Kidney epithelial cell (primary cell): ENCODE results near the gene CELF2. TPM values are rescaled to one million over a fixed set of nuclear protein-coding genes. Genes with fewer than 3 reads are reported as not detected.

ENCODE experiments used
- DNase-seq: peaks from one replicate; pipeline ENCODE4 v3.0.0-alpha.2; 2010; ENCODE audit warnings: low read depth
- H3K27me3 ChIP-seq: 2 replicates; pipeline ENCODE4 v1.6.0; 2011; ENCODE audit warnings: low read length; ENCODE audit not compliant: control insufficient read depth, insufficient read depth
- H3K36me3 ChIP-seq: 2 replicates; pipeline ENCODE4 v1.5.1; 2011; ENCODE audit warnings: low read length; ENCODE audit not compliant: control insufficient read depth, insufficient read depth
- H3K4me3 ChIP-seq: 2 replicates; pipeline ENCODE4 v1.5.1; 2011; ENCODE audit warnings: low read depth, mild to moderate bottlenecking, control low read depth, low read length
- CTCF ChIP-seq: IDR thresholded peaks from 2 replicates; pipeline ENCODE4 v1.5.1; 2011; ENCODE audit warnings: mild to moderate bottlenecking, moderate library complexity, low read length, control low read depth, inconsistent platforms; ENCODE audit not compliant: insufficient read depth, poor library complexity, severe bottlenecking
- total RNA-seq: library from RNA; depleted of rRNA; stranded (reverse); fragments of >200 nt; gene quantifications from 2 replicates; pipeline ENCODE4 v1.2.3, GENCODE V29; 2015

The CELF2 gene
- total RNA-seq, 1 donor from 2014 or later = 15.2 TPM

DNA sequence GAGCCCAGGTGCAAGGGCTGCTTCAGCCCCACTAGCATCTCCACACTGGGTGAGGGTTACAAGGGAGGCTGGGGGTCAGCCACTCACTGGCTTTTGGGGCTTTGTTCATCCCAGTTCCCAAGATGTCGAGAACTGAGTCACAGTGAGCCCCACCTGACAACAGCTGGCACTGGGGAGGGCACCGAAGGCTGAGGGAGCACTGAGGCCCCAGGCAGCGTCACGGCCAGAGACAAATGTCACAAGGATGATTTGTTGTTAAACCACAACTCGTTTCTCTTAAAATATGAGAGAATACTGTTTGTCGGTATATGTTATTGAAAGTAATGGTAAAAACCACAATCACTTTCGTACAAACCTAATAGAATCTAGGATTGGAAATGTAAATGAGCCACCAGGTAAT, 219.9 kb downstream of the CELF2 start:
- Histone ChIP-seq H3K36me3 (no peaks in the 10 kb centered on the region), H3K4me3 (no peak overlapping the region), H3K27me3 (no peaks in the 10 kb centered on the region)
- no peak for TF ChIP-seq CTCF
- DNase-seq = no peak

GRCh38 chr10:11238893-11239292, 221.2 kb downstream of the CELF2 start:
- H3K4me3 ChIP-seq = no peak overlapping the region
- TF ChIP-seq CTCF = no peak
- DNase-seq = no peak
- H3K27me3 ChIP-seq = no peaks in the 10 kb centered on the region
- H3K36me3 ChIP-seq = no peaks in the 10 kb centered on the region

- Histone ChIP-seq H3K27me3 (no peaks in the 10 kb centered on the region), H3K36me3 (no peaks in the 10 kb centered on the region), H3K4me3 (no peak overlapping the region)
- TF ChIP-seq CTCF = no peak
- no peak for DNase-seq
These were observed 223.0 kb downstream of the CELF2 start for GRCh38 chr10:11240641-11241040.

DNA sequence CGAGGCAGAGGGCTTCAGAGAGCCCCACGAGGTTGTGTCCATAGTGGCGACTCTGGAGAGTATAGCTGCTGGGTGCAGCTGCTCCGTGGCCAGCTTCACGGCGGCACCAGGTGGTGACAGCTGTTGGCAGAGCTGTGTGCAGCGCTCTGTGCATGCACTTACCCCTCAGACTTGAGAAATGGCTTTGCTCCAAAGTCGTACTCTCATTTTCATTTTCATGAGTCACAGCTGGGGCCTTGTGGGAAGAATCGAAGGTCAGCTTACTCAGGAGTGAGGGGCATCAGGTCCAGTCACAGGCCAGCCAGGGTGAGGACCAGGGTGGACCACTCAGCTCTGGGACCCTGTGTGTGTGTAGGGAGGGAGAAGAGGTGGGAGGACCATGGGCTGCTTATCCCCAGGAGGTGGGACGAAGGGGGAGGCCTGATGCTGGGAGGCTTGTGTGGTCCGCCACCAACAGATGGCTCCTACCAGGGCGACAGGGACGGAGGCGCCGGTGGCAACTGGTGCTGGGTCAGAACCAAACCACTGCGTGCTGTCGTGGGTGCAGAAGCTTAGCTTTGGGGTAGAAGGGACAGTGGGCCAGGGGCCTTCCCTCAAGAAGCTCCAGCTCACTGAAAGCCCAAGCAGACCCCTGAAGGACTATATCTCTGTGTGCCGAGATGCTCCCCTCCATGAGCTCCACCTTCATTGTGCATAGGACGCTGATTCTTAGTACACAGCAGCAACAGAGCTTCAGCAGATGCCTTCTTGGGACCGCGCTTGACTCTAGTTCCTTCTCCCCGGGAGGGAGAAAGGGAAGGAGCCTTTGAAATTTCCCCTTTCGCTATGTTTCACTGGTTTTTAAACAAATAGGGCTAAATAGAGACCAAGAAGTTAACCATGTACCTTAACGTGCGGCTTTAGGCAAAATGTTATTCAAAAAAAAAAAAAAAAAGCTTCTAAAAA, 225.0 kb downstream of the CELF2 start:
- Histone ChIP-seq H3K4me3 (no peak overlapping the region), H3K36me3 (no peaks in the 10 kb centered on the region), H3K27me3 (no peaks in the 10 kb centered on the region)
- TF ChIP-seq CTCF = no peak
- DNase-seq = no peak

DNA sequence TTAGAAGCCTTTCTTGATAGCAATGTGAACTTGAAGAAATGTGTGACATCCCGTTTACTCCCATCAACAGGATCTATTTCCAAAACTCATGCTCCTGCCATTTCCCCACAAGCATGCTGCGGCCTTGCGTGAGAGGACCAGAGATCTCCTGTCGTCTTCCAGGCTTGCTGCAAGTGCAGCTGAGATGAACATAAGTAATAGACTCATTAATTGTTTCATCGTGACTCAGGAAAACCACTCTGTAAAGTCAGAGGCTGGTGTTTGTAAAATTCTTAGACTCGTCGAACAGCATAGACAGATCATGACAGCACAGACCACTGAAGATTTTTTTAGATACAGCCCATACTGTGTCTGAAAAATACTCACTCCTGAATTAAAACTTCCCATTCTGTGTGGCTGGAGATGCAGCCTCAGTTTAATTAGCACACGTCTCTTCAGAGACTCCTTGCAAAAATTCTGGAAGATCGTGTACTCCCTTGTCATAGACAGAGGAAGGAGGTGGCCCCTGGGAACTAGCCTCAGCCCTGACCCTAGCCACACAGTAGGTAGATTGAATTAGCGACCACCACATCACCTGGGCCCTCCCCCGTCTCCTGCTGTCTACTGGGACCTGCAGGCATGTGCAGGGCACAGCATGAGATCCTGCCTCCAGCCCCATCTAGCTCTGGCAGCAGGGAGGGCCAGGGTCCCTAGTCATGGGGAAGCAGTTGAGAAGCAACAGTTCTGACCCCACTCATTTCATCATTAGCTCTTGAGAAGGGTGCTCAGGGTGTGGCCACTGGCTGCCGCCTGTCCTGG, 226.0 kb downstream of the CELF2 start:
- H3K36me3 ChIP-seq = no peaks in the 10 kb centered on the region
- H3K27me3 ChIP-seq = no peaks in the 10 kb centered on the region
- TF ChIP-seq CTCF = no peak
- no peak for DNase-seq
- no peak overlapping the region for H3K4me3 ChIP-seq
